Activated T-helper 17 cell treated with anti-CD3 and anti-CD28 coated beads, Interleukin-2, amount 50 U/mL, for 72 hours (primary cell): ENCODE results near the gene HOXD11. TPM values are rescaled to one million over a fixed set of nuclear protein-coding genes. Genes with fewer than 3 reads are reported as not detected.

Experiments
- ATAC-seq: fragments of 150-1000 bp; cut with Tn5 transposase; replicated peaks from 2 replicates; pipeline ENCODE4 v1.10.0; 2021; ENCODE audit warnings: mild to moderate bottlenecking, moderate library complexity
- H3K27ac Mint-ChIP-seq: one replicate; pipeline ENCODE4 v1.8.0; 2022; ENCODE audit warnings: mixed read lengths
- H3K27me3 Mint-ChIP-seq: one replicate; pipeline ENCODE4 v1.8.0; 2022; ENCODE audit warnings: mixed read lengths
- H3K36me3 Mint-ChIP-seq: one replicate; pipeline ENCODE4 v1.8.0; 2022; ENCODE audit warnings: low read depth, mild to moderate bottlenecking, mixed read lengths
- H3K4me1 Mint-ChIP-seq: one replicate; pipeline ENCODE4 v1.8.0; 2022; ENCODE audit warnings: mixed read lengths
- H3K4me3 Mint-ChIP-seq: one replicate; pipeline ENCODE4 v1.8.0; 2022; ENCODE audit warnings: mild to moderate bottlenecking, mixed read lengths
- H3K9me3 Mint-ChIP-seq: one replicate; pipeline ENCODE4 v1.8.0; 2022; ENCODE audit warnings: mixed read lengths
- total RNA-seq, 2 donors: library from RNA; stranded (reverse); gene quantifications; one replicate each; pipeline ENCODE4 v1.2.3, GENCODE V29; 2022

Gene HOXD11
- total RNA-seq, 2 donors from 2014 or later: not detected

- H3K36me3 Mint-ChIP-seq: peaks cover 5% of the 10 kb centered on the region
- peaks cover 76% of the 10 kb centered on the region for H3K27me3 Mint-ChIP-seq
- peaks cover 4% of the 10 kb centered on the region for H3K9me3 Mint-ChIP-seq
- H3K27ac Mint-ChIP-seq: no peak overlapping the region
- no peak for ATAC-seq
- no peak overlapping the region for H3K4me3 Mint-ChIP-seq
- H3K4me1 Mint-ChIP-seq: peaks cover 8% of the 10 kb centered on the region
Observed at GRCh38 chr2:176114930-176115625, 8.0 kb downstream of the HOXD11 start.

GRCh38 chr2:176115883-176116813 is 9.1 kb downstream of the HOXD11 start, which contains the start of gene HOXD10:
Gene HOXD10 (plus strand): TSS chr2:176116778. CDS start chr2:176116834, 56 bp downstream.
- Mint-ChIP-seq H3K9me3 (peaks cover 4% of the 10 kb centered on the region), H3K36me3 (peaks cover 7% of the 10 kb centered on the region), H3K4me3 (no peak within 1 kb of the TSS), H3K27me3 (peaks cover 78% of the 10 kb centered on the region), H3K27ac (no peak within 1 kb of the TSS), H3K4me1 (peaks cover 8% of the 10 kb centered on the region)
- no peak for ATAC-seq

- H3K27ac Mint-ChIP-seq: no peak overlapping the region
- H3K36me3 Mint-ChIP-seq: peaks cover 7% of the 10 kb centered on the region
- H3K4me1 Mint-ChIP-seq: peaks cover 8% of the 10 kb centered on the region
- H3K9me3 Mint-ChIP-seq: peaks cover 4% of the 10 kb centered on the region
- peaks cover 70% of the 10 kb centered on the region for H3K27me3 Mint-ChIP-seq
- ATAC-seq: no peak
- H3K4me3 Mint-ChIP-seq: no peak overlapping the region
Observed at GRCh38 chr2:176117162-176117822, 10.2 kb downstream of the HOXD11 start.

GRCh38 chr2:176117823-176118371 is 10.8 kb downstream of the HOXD11 start:
- H3K4me1 Mint-ChIP-seq: peaks cover 8% of the 10 kb centered on the region
- H3K36me3 Mint-ChIP-seq: peaks cover 7% of the 10 kb centered on the region
- H3K9me3 Mint-ChIP-seq: peaks cover 4% of the 10 kb centered on the region
- no peak for ATAC-seq
- no peak overlapping the region for H3K27ac Mint-ChIP-seq
- H3K27me3 Mint-ChIP-seq: peaks cover 66% of the 10 kb centered on the region
- no peak overlapping the region for H3K4me3 Mint-ChIP-seq

GRCh38 chr2:176118601-176119339 is 11.7 kb downstream of the HOXD11 start:
- H3K36me3 Mint-ChIP-seq: peaks cover 7% of the 10 kb centered on the region
- no peak overlapping the region for H3K4me3 Mint-ChIP-seq
- peaks cover 8% of the 10 kb centered on the region for H3K4me1 Mint-ChIP-seq
- H3K27me3 Mint-ChIP-seq: peaks cover 63% of the 10 kb centered on the region
- H3K27ac Mint-ChIP-seq: no peak overlapping the region
- ATAC-seq: no peak
- H3K9me3 Mint-ChIP-seq: no peaks in the 10 kb centered on the region

GRCh38 chr2:176120364-176121189 is 13.5 kb downstream of the HOXD11 start:
- H3K4me3 Mint-ChIP-seq: no peak overlapping the region
- ATAC-seq: no peak
- peaks cover 7% of the 10 kb centered on the region for H3K36me3 Mint-ChIP-seq
- peaks cover 69% of the 10 kb centered on the region for H3K27me3 Mint-ChIP-seq
- no peaks in the 10 kb centered on the region for H3K9me3 Mint-ChIP-seq
- H3K4me1 Mint-ChIP-seq: peaks cover 8% of the 10 kb centered on the region
- H3K27ac Mint-ChIP-seq: no peak overlapping the region

GRCh38 chr2:176121190-176122051 is 14.3 kb downstream of the HOXD11 start:
- no peak for ATAC-seq
- Mint-ChIP-seq H3K27me3 (peaks cover 72% of the 10 kb centered on the region), H3K36me3 (peaks cover 7% of the 10 kb centered on the region), H3K27ac (no peak overlapping the region), H3K4me3 (no peak overlapping the region), H3K9me3 (no peaks in the 10 kb centered on the region), H3K4me1 (peaks cover 8% of the 10 kb centered on the region)

GRCh38 chr2:176122052-176122682 is 15.1 kb downstream of the HOXD11 start:
- no peak for ATAC-seq

GRCh38 chr2:176122683-176123410 is 15.8 kb downstream of the HOXD11 start, which contains the start of gene HOXD9:
Gene HOXD9 (plus strand): TSS chr2:176122719. CDS start chr2:176122769, 50 bp downstream.
- Mint-ChIP-seq H3K9me3 (no peaks in the 10 kb centered on the region), H3K4me1 (peaks cover 8% of the 10 kb centered on the region), H3K27ac (no peak within 1 kb of the TSS), H3K4me3 (peak within 1 kb of the TSS; percentile 12), H3K27me3 (peaks cover 70% of the 10 kb centered on the region), H3K36me3 (peaks cover 7% of the 10 kb centered on the region)
- no peak for ATAC-seq

More at GRCh38 chr2:176122052-176122682, 15.1 kb downstream of the HOXD11 start:
- H3K27me3 Mint-ChIP-seq: peaks cover 69% of the 10 kb centered on the region
- H3K27ac Mint-ChIP-seq: no peak overlapping the region
- H3K4me3 Mint-ChIP-seq: no peak overlapping the region
- H3K36me3 Mint-ChIP-seq: peaks cover 7% of the 10 kb centered on the region
- peaks cover 8% of the 10 kb centered on the region for H3K4me1 Mint-ChIP-seq
- no peaks in the 10 kb centered on the region for H3K9me3 Mint-ChIP-seq

- H3K36me3 Mint-ChIP-seq: peaks cover 14% of the 10 kb centered on the region
- no peak overlapping the region for H3K27ac Mint-ChIP-seq
- no peaks in the 10 kb centered on the region for H3K9me3 Mint-ChIP-seq
- H3K4me3 Mint-ChIP-seq: peak overlapping the region; percentile 12
- peaks cover 5% of the 10 kb centered on the region for H3K4me1 Mint-ChIP-seq
- H3K27me3 Mint-ChIP-seq: peaks cover 70% of the 10 kb centered on the region
- no peak for ATAC-seq
Observed at GRCh38 chr2:176123411-176124109, 16.5 kb downstream of the HOXD11 start.
